GM21360 (cell line): Measurements from ENCODE around the gene IL15.
A peak's percentile ranks its signal among the peaks of the same experiment; 100 is the strongest.
"Not testable (repeated sequence)": the region's sequence is repeated elsewhere in the genome, so short reads cannot be mapped to it uniquely, and the experiment has no call there.

Experiments used
- ATAC-seq: cut with Tn5 transposase; IDR thresholded peaks from one replicate; pipeline ENCODE4 v1.9.1; 2021; ENCODE audit warnings: mild to moderate bottlenecking, moderate library complexity; ENCODE audit not compliant: unreplicated experiment

Gene IL15

GRCh38 chr4:141636082-141636770 lies at the start of gene IL15:
Gene IL15, plus strand, starts transcription at chr4:141636583. Its CDS starts 82,882 bp downstream, at chr4:141719465.
- ATAC-seq, result peak; percentile 59

DNA sequence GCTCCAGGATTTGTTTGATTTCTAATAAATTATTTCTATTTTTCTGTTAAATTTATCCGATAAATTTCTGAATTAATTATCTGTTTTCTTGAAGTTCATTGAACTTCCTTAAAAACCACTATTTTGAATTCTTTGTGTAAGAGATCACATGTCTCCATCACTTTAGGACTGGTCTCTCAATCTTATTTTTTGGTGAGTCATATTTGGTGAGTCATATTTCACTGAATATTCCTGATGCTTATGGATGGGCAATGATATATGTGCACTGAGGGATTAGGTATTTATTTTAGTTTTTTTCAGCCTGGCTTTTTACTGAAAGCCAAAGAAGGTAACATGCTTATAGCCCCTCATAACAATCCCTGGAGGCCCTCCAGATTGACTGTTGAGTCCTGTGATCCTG lies 48.5 kb upstream of the IL15 start:
- ATAC-seq, result no peak

- ATAC-seq, result no peak
These were observed 40.9 kb upstream of the IL15 start for GRCh38 chr4:141595531-141595930.

DNA sequence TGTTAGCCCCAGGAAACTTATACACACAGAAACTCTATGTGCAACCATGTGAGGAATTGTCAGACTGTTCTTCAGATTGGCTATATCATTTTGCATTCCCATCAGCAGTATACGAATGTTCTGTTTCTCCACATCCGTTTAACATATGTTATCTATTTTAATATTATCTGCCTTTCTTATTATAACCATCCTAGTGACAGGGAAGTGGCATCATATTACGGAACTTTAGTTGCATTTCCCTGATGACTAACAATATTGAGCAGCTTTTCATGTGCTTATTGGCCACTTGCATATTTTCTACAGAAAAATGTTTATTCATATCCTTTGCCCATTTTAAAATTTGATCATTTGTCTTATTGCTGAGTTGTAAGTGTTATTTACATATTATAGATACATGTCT lies 36.5 kb upstream of the IL15 start:
- ATAC-seq, result no peak

- ATAC-seq, result not testable (repeated sequence)
These were observed 31.7 kb upstream of the IL15 start for GRCh38 chr4:141604683-141605082.

GRCh38 chr4:141605425-141605856 lies 30.9 kb upstream of the IL15 start:
- ATAC-seq, result no peak

- no peak for ATAC-seq
These were observed 27.1 kb upstream of the IL15 start for GRCh38 chr4:141609243-141609642.

- no peak for ATAC-seq
These were observed 26.0 kb upstream of the IL15 start for GRCh38 chr4:141610365-141610764.

GRCh38 chr4:141614878-141615586 lies 21.4 kb upstream of the IL15 start:
- no peak for ATAC-seq

- ATAC-seq, result not testable (repeated sequence)
These were observed 20.8 kb upstream of the IL15 start for GRCh38 chr4:141615587-141615918.

DNA sequence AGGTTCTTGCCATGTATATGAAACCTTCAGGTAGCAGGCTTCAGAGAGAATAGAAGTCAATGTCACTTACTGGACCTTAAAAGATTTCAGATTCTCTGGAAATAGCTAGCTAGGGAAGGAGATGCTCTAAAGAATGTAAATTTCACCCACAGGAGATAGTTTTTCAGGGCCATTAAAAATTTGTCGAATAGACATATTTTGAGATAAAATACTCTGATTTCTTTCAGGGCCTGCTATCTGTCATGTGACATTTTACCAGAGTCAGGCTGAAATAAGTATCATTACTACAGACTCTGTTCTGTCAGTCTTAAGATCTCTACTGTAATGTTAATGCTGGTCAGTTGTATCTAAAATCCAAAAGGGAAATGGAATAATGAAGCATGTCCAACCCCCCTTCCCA lies 15.7 kb upstream of the IL15 start:
- no peak for ATAC-seq

- ATAC-seq, result no peak
These were observed 11.4 kb upstream of the IL15 start for GRCh38 chr4:141625023-141625422.

DNA sequence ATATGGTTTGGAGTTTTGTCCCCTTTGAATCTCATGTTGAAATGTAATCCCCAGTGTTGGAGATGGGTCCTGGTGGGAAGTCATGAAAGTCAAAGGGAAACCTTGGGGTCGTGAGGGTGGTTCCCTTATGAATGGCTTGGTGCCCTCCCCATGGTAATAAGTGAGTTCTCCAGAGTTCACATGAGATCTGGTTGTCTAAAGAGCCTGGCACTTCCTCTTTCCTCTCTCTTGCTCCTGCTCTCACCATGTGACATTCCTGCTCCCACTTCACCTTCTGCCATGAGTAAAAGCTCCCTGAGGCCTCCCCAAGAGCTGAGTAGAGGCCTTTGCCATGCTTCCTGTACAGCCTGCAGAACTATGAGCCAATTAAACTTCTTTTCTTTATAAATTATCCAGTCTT lies 5.5 kb upstream of the IL15 start:
- ATAC-seq, result no peak

GRCh38 chr4:141635736-141636081 lies 674 bp upstream of the IL15 start:
- peak; percentile 34 for ATAC-seq

DNA sequence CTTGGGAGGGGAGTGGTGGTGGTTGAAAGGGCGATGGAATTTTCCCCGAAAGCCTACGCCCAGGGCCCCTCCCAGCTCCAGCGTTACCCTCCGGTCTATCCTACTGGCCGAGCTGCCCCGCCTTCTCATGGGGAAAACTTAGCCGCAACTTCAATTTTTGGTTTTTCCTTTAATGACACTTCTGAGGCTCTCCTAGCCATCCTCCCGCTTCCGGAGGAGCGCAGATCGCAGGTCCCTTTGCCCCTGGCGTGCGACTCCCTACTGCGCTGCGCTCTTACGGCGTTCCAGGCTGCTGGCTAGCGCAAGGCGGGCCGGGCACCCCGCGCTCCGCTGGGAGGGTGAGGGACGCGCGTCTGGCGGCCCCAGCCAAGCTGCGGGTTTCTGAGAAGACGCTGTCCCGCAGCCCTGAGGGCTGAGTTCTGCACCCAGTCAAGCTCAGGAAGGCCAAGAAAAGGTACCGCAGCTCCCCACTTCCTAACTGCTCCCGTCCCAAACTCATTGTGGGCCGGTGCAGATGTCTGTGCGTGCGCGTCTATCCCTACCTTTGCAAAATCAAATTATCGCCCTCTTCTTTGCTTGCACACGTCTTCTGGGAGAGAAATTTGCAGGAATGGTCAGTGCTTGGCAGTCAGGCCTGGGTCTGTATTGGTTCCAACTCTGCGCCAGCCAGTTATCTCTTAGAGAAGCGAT lies 533 bp downstream of the IL15 start:
- peak; percentile 40 for ATAC-seq

DNA sequence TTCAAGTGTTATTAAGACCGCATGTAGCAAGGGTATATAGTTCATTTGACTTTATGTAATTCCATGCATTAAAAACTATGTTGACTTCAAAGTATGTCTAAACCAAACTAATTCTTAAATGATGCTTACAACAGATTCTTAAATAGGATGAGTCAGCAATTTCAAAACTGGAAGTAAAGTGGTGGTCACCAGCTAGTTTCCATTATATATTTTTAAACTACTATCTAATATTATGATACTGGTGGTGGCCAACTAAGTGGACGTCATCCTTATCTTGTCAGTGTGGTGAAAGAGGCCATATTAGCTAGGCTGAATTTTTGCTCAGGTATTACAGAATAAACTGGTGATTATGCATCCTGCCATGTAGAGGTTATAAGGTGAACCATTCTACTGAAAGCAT lies 1.2 kb downstream of the IL15 start:
- no peak for ATAC-seq

- no peak for ATAC-seq
These were observed 1.8 kb downstream of the IL15 start for GRCh38 chr4:141638230-141638629.

GRCh38 chr4:141640696-141641095 lies 4.3 kb downstream of the IL15 start:
- ATAC-seq, result no peak

GRCh38 chr4:141642063-141642462 lies 5.7 kb downstream of the IL15 start:
- no peak for ATAC-seq

GRCh38 chr4:141642711-141643110 lies 6.3 kb downstream of the IL15 start:
- no peak for ATAC-seq

GRCh38 chr4:141643557-141643956 lies 7.2 kb downstream of the IL15 start:
- ATAC-seq, result peak; percentile 57
